ENCODE measurements around the gene RGS6. TPM values are rescaled to one million over a fixed set of nuclear protein-coding genes. Genes with fewer than 3 reads are reported as not detected.

Gene RGS6
- total RNA-seq, 6 donors from 2014 or later, result 0.83 to 12.9 (median 2.2) TPM; not detected in 1

- DNase-seq, result no peak
- H3K4me1 ChIP-seq, result no peaks in the 10 kb centered on the region
- 82 to 96% methylated on average over 6 of the region's 6 CpGs for WGBS, 2 donors
- ATAC-seq (ENCODE audit: low FRiP score in 2 of 2), result no peak
- H3K9me3 ChIP-seq, result peaks cover 0 to 3% (median 0%) of the 10 kb centered on the region in 4 donors
- H3K27ac ChIP-seq, result no peak overlapping the region
- TF ChIP-seq EP300 (IDR thresholded peaks at IDR 0.05) (no peak), POLR2A (IDR thresholded peaks at IDR 0.05) (no peak), POLR2AphosphoS5 (IDR thresholded peaks at IDR 0.05) (no peak), CTCF (IDR thresholded peaks at IDR 0.05) (no peak)
- H3K4me3 ChIP-seq, result no peak overlapping the region
- no peaks in the 10 kb centered on the region for H3K36me3 ChIP-seq
- H3K27me3 ChIP-seq, result no peaks in the 10 kb centered on the region
Measured at GRCh38 chr14:71891185-71891584, 41.0 kb upstream of the RGS6 start.

- 81 to 89% methylated on average over 1 of the region's 1 CpG for WGBS, 2 donors
- TF ChIP-seq EP300 (IDR thresholded peaks at IDR 0.05), result no peak
- no peak for TF ChIP-seq CTCF (IDR thresholded peaks at IDR 0.05)
- no peak for TF ChIP-seq POLR2A (IDR thresholded peaks at IDR 0.05)
- no peak for TF ChIP-seq POLR2AphosphoS5 (IDR thresholded peaks at IDR 0.05)
- ATAC-seq (ENCODE audit: low FRiP score in 2 of 2), result no peak
Measured at GRCh38 chr14:71891970-71892369, 40.3 kb upstream of the RGS6 start.

GRCh38 chr14:71905031-71905430, 27.2 kb upstream of the RGS6 start:
- no peak for TF ChIP-seq CTCF (IDR thresholded peaks at IDR 0.05)
- Histone ChIP-seq H3K4me1 (no peaks in the 10 kb centered on the region), H3K36me3 (no peaks in the 10 kb centered on the region), H3K4me3 (no peak overlapping the region), H3K27ac (no peak overlapping the region), H3K9me3 (no peaks in the 10 kb centered on the region), H3K27me3 (no peaks in the 10 kb centered on the region)
- no peak for DNase-seq
- WGBS, 2 donors, result 68 to 74% methylated on average over 4 of the region's 4 CpGs
- no peak for ATAC-seq (ENCODE audit: low FRiP score in 2 of 2)

More at GRCh38 chr14:71891970-71892369, 40.3 kb upstream of the RGS6 start:
- H3K27me3 ChIP-seq, result no peaks in the 10 kb centered on the region
- H3K36me3 ChIP-seq, result no peaks in the 10 kb centered on the region
- H3K9me3 ChIP-seq, result no peaks in the 10 kb centered on the region
- H3K4me3 ChIP-seq, result no peak overlapping the region
- no peaks in the 10 kb centered on the region for H3K4me1 ChIP-seq
- no peak overlapping the region for H3K27ac ChIP-seq
- no peak for DNase-seq

GRCh38 chr14:71905860-71906259, 26.4 kb upstream of the RGS6 start:
- H3K27ac ChIP-seq, result no peak overlapping the region
- H3K9me3 ChIP-seq, result no peaks in the 10 kb centered on the region
- ATAC-seq (ENCODE audit: low FRiP score in 2 of 2) (no peak), DNase-seq (no peak)
- no peaks in the 10 kb centered on the region for H3K27me3 ChIP-seq
- no peaks in the 10 kb centered on the region for H3K36me3 ChIP-seq
- H3K4me1 ChIP-seq, result no peaks in the 10 kb centered on the region
- WGBS, 2 donors, result 43 to 44% methylated on average over 5 to 7 of the region's 7 CpGs
- TF ChIP-seq POLR2AphosphoS5 (IDR thresholded peaks at IDR 0.05) (no peak), EP300 (IDR thresholded peaks at IDR 0.05) (no peak), CTCF (IDR thresholded peaks at IDR 0.05) (no peak), POLR2A (IDR thresholded peaks at IDR 0.05) (no peak)
- no peak overlapping the region for H3K4me3 ChIP-seq

GRCh38 chr14:71907793-71908515, 24.3 kb upstream of the RGS6 start:
- H3K27ac ChIP-seq, result no peak overlapping the region
- TF ChIP-seq POLR2A (IDR thresholded peaks at IDR 0.05), result no peak
- TF ChIP-seq EP300 (IDR thresholded peaks at IDR 0.05), result no peak
- no peak for TF ChIP-seq CTCF (IDR thresholded peaks at IDR 0.05)
- no peak for TF ChIP-seq POLR2AphosphoS5 (IDR thresholded peaks at IDR 0.05)
- no peaks in the 10 kb centered on the region for H3K9me3 ChIP-seq
- no peak overlapping the region for H3K4me3 ChIP-seq
- H3K36me3 ChIP-seq, result no peaks in the 10 kb centered on the region
- H3K27me3 ChIP-seq, result no peaks in the 10 kb centered on the region
- no peaks in the 10 kb centered on the region for H3K4me1 ChIP-seq
- WGBS, 2 donors, result 80 to 94% methylated on average over 10 of the region's 10 CpGs
- ATAC-seq (ENCODE audit: low FRiP score in 2 of 2) (no peak), DNase-seq (no peak)
